A673 (cell line): ENCODE results near the gene CLIC4.

ENCODE experiments used
- CTCF ChIP-seq: fragments of 300-800, 200-600 bp; sonication (generic); conservative IDR thresholded peaks from 2 replicates; pipeline ENCODE4 v1.5.1; 2017; ENCODE audit warnings: low read depth, mild to moderate bottlenecking, antibody characterized with exemption, low read length, moderate library complexity, mixed read lengths
- EZH2 ChIP-seq: fragments of 200-600 bp; sonication (generic); IDR thresholded peaks from 2 replicates; pipeline ENCODE4 v1.6.1; 2017; ENCODE audit warnings: borderline replicate concordance, low read depth, mild to moderate bottlenecking, mixed read lengths, antibody characterized with exemption, low read length; ENCODE audit not compliant: poor library complexity, severe bottlenecking

- TF ChIP-seq CTCF, result no peak
- TF ChIP-seq EZH2, result no peak
Observed at GRCh38 chr1:24801176-24801575, 55.9 kb downstream of the CLIC4 start.
